ENCODE results near the gene ABHD2.

ABHD2 gene

DNA sequence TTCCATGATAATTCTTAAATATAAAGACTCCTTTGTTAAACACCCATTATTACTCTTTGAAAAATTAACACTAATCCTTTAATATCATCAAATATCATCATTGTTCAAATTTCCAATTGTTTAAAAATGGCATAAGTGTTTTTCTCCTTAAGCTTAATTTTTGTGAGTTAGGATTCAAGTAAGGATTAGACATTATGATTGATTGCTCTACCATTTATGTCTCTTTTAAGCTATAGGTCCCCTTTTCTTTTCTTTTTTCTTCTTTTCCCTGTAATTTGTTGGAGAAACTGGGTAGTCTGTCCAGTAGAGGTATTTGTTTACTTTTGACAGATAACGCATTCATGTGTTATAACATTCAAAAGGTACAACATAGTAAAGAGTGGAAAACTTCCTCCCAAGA lies 9.1 kb downstream of the ABHD2 start:
- DNase-seq (ENCODE audit: low spot score): no peak

DNA sequence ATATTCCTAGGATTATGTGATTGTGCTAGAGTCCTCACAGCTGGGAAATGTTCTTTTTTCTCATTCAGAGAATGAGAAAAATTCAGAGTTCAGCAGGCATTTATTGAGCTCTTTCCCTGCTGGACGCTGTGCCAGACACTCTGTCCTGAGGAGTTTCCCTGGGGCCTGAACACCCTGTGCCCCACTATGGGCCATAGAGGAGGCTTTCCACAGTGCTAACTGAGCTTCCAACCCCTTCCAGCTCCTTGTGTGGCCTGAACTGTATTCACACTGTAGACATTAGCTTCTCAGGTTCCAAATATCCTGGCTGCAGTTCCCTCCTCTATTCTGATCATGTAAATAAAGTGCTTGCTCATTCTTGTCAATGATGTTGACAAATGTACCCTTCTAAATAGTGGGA lies 10.0 kb downstream of the ABHD2 start:
- no peak for DNase-seq (ENCODE audit: low spot score)

DNA sequence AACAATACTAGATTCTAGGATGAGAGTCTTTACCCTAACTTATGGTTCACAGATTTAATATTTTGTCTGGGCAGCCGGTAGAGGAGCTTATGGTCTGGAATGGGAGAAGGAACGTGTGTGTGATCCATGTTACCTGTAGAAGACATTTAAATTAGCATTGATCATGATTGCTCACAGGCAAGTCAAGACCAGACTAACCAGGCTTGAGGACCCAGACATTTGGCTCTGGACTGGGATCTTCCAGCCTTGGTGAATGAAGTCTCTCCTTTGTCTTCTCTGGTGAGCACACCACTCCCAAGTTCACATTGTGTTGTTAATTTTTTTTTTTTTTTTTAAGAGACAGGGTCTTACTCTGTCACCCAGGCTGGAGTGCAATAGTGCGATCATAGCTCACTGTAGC lies 11.7 kb downstream of the ABHD2 start:
- DNase-seq (ENCODE audit: low spot score): no peak

DNA sequence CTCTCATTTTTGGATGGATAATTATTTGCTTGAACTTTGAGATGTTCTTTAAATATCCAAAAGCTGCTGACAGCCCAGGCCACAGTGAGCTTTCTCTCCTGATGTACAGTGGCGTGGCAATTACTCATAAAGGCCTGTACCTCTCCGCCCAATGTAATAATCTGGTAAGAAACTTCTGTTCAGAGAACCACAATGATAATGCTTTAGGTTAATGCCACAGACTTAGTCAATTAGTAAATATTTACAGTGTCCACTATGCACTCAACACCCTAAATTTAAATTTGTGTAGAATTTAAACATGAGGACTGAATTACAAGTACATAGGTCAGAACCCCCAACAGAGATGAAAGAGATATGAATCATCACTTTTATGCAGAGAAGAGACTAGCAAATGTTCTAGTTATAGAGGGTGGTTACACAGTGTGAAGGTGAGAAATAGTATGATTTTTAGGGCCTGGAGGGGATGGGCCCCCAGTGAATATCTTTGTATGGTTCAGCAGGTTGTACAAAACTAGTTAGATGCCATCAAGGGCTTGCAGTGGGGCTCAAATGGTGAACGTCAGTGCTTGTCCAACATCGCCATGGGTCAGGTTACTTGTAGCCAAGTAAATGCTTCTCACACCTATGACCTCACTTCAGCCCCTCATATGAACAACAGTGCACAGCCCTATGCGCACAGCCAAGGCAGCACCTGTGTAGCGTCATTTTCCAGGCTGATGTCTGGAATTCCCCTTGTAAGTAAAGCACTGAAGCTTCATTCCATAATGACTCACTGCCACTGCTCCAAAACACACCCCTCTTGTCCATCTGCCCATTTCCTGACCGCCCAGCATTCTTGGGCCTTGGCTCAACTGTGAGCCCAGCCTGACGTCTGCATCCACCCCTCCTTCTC lies 13.3 kb downstream of the ABHD2 start:
- DNase-seq (ENCODE audit: low spot score): no peak

DNA sequence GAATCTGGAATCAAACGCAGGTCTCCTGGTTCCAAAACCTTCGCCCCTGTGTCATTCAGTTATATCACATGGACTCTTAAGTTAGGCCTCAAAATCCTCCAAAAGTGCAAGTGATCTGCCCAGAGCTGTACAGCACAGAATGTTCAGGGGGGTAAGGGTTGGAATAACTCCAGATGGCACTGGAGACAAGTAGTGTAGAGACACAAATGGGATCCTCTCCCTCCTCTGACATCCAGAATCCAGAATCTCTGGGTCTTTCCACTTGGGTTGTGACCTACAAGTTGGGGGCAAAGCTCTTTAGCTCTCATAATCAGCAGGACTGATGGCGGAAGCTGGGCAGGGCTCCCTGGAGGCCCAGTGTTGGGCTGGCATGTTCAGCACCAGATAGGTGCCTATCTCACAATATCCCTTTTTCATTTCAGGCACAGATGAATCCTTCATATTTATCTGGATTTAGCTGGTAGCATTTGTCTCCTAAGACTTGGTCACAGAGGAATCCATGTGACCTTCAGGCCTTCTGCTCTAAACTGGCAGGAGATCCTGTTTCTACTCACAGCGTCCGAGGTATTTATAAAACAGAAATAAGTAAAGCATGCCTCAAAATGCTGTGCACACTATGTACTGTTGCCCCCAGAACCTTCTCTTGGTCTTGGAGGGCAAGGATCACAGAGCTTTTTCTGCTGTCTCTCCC lies 15.4 kb downstream of the ABHD2 start:
- DNase-seq (ENCODE audit: low spot score): no peak

DNA sequence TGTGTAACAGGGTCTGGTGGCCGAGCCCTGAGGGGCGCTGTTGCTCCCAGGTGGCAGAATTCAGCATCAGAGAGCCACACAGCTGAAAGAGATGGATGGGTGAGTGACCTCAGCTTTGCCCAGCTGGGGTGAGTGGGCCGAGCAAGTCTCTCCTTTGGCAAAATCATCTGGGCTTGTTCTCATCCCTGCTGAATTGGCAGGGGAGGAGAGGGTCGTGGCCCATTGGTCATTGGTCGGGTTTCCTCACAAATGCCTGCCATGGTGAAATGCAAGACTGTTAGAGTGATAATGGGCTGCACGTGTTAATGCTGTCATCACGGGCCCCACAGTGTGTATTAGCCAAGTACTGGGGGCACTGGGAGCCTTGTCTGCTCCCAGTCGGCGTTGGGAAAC lies 15.9 kb downstream of the ABHD2 start:
- DNase-seq (ENCODE audit: low spot score): no peak

DNA sequence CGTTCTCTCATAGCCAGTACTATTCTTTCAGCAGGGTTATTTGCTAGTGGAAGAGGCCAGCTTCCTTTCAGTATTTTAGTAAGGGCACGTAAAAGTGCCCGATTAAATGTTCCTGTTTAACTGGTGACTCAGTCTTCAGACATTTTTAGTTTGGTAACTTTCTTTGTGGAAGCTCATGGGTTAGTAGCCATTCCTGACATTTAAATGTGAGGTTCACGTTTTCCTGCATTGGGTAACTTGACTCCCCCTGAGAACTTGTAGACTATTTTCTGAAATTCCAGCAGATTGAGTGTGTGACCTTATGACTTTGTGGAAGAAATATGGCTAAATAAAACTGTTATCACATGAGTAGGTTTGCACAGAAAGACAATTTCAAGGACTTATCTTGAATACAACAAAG lies 16.9 kb downstream of the ABHD2 start:
- DNase-seq (ENCODE audit: low spot score): no peak

DNA sequence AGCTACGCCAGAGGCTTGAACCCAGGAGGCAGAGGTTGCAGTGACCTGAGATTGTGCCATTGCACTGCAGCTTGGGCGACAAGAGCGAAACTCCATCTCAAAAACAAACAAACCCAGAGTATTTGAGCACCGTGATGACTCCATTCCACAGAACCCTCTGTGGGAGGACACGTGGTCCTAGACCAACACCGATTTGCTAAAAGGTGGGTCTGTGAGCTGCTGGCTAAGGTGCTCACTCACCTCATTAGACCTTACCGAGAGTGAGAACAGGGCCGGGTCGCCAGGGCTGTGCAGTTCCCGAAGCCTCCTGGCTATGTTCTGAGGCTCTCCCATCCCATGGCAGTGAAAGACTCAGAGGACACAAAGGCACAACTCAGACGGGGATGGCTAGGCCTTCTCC lies 17.9 kb downstream of the ABHD2 start:
- no peak for DNase-seq (ENCODE audit: low spot score)

DNA sequence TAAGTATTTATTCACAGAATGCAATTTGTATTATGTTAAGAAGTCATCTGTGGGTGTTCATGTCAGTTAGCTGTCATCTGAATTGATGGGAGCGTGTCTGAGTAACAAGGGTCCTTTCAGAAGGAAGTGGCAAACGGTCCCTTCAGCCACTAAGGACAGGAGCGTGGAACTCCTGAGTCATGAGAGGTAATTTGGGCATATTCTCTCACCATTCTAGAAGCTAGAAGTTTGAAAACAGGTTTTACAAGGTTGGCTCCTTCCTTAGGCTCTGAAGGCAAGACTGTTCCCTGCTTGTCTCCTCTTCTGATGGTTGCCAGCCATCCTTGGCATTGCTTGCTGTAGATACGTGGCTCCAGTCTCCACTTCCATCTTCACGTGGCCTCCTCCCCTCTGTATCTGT lies 19.7 kb downstream of the ABHD2 start:
- DNase-seq (ENCODE audit: low spot score): no peak

DNA sequence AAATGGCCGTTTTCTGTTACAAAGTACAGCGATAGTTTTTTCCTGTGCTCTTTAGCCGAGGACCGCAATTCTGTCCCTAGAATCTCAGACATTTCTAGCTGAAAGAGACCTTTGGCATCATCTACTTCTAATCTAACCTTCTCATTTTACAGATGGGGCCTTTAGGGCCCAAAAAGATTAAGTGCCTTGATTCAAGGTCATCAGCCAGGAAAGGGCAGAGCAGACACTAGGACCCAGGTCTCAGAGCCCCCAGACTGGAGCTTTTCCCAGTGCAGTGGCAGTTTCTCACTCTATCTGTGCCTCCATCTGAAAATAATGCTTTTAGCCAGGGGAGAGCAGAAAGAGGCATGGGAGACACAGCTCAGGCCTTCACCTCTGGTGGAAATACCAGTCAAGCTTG lies 20.6 kb downstream of the ABHD2 start:
- no peak for DNase-seq (ENCODE audit: low spot score)

DNA sequence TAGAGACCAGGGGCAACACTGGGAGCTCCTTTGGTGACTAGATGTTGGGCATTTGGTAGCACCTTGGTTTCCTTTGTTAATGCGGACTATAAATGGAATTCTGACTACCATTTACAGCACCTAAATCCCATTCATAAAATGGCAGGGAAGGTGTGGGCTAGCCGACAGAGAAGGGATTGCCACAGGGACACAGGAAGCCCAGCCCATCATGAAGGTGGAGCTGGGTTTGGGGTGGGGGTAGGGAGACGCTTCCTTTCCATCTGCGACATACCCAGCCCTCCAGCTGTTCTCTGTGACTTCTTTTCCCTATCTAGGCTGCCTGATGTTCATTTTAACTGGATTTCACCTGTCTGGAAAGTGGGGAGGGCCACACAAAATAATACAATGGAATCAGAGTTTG lies 21.0 kb downstream of the ABHD2 start:
- DNase-seq (ENCODE audit: low spot score): no peak

DNA sequence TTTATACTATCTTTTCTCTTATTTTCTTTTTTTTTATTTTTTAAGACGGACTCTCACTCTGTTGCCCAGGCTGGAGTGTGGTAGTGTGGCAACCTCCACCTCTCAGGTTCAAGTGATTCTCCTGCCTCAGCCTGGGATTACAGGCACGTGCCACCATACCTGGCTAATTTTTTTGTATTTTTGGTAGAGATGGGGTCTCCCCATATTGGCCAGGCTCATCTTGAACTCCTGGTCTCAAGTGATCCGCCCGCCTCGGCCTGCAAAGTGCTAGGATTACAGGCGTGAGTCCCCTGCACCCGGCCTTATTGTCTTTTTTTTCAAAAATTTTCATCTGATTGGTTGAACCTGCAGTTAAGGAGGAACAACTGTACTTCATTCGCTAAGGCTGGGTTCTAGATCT lies 21.8 kb downstream of the ABHD2 start:
- no peak for DNase-seq (ENCODE audit: low spot score)

DNA sequence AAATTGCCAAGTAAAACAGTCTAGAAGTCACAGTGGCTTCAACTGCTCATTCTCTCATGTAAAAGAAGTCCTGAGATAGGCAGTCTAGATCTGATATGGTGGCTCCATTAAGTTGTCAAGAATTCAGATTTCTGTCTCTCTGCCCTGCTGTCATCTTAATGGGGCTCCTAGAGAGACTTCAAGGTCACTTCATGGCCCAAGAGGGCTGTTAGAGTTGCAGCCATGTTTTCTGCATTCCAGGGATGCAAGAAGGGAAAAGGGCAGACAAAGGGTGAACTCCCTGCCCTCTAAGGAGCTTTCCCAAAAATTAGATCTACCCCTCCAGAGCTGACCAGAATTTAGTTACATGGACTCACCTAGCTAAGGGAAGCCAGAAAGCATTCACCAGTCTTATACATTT lies 23.1 kb downstream of the ABHD2 start:
- DNase-seq (ENCODE audit: low spot score): no peak

DNA sequence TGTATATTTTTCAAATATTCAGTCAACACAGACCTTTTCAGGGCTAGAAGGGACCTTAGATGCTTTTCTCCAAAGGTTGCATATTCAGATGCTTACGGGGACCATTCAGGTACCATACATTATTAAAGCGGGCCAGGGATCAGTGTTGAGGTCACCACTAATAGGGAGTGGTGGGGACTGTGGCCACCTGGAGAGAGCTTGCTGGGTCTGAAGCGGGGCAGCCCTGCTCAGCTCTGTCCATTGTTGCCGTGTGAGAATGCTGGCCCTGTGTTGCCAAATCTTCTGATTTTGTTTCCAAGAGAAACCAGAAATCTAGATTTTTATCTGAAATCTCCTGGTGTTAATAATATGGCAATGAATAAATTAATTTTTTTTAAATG lies 23.7 kb downstream of the ABHD2 start:
- no peak for DNase-seq (ENCODE audit: low spot score)

DNA sequence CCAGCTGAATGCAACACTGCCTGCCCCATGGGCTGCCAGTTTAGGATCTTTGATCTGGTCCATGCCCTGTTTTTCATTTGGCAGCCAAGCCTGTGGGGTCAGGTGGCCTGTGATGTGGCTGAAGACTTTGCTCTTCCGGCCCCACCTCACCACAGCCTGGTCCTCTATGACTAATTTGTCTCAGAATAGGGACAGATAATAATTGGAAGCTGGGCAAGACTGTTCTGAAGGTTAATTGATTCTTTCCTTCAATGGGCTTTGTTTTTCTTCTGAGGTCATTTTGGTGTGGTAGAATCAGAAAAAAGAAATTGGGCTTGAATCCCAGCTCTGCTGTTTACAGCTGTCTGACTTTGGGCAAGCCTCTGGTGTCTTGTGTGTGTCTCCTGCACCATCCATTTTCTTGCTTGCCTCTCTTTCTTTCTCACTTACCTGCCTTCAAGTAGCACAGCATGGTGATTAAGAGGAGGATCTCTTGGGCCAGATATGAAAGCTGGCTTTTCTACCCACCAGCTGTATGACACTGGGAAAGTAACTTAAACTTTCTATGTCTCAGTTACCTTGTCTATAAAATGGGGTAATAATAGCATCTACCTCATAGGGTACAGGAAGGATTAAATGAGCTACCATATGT lies 24.2 kb downstream of the ABHD2 start:
- no peak for DNase-seq (ENCODE audit: low spot score)

DNA sequence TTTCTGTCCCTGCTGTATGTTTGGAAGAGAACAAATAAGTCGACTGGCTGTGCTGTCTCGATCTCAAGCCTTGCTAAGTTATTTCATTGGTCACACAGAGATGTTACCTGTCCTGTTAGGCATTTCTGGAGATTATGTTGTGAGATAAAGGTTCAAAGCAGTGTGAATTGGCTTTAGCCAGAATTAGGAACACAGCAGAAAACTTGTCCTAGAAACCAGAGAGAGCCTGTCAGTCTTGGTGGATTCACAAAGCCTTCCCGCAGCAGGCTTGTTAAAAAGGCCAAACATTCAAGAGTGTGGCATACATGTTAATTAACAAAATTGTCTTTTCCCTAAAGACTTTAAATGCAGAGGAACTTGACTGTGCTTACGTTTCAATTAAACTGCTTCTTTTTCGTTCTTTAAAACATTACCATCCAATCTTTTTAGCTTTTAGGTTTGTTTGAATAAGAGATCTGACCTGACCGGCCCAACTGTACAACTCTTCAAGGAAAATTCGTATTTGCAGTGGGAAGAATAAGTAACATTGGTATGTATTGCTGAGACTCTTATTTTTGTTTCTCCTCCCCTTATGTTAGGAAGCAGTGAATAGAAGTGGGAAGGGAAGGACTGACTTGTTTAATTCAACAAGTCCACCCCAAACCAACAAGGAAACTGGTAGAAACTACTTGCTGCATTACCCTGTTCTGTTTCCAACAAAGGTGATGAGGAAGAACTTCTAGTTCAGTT lies 25.2 kb downstream of the ABHD2 start:
- no peak for DNase-seq (ENCODE audit: low spot score)

DNA sequence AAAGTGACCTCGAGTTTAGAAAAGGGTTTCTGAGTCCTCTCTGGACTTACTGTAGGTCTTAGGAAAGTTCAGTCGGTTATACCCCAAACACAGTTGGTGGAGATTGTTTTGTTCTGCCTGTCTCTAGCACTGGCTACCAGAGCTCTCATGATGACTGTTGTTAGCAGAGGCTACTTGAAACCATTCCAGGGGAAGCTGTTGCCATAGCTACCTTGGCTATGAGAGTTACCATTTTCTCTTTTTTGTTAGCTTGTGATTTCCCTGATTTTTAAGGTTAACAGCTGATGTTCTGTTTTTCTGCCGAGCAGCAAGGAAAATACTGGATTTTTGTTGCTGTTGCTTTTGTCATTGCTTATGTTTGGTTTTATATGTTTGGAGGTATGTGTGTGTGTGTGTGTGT lies 26.7 kb downstream of the ABHD2 start:
- no peak for DNase-seq (ENCODE audit: low spot score)

DNA sequence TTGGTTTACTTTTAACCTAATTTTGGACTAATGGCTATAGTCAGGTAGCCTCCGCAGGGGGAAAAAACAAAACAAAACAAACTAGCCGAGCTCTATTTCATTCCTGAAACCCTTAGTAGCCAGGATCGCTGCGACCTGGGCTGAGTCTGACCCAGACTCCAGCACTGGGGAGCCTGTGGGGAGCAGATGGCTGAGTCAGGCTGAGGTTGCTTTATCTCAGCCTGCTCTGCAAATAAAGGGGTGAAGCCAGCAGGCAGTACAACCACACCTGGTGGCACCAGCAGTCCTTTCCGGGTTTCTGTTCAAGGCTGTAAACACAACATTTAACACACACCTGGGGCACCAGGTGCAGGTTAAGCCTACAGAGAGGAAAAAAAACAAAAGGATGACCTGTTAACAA lies 27.3 kb downstream of the ABHD2 start:
- no peak for DNase-seq (ENCODE audit: low spot score)

DNA sequence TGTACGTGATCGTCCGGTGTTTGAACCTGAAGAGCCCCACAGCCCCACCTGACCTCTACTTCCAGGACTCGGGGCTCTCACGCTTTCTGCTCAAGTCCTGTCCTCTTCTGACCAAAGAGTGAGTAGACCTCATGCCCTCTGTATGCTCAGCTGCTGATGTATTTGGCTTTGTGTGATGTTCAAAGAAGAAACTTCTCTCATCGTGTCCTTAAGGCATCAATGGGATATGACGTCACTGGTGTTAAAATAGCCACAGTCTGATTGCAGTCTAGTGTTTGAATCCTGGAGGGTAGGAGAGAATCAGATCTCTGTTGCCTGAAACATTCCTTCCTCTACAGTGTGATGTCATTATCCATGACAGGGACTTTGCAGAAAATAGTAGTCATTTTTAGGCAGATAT lies 28.1 kb downstream of the ABHD2 start:
- no peak for DNase-seq (ENCODE audit: low spot score)

DNA sequence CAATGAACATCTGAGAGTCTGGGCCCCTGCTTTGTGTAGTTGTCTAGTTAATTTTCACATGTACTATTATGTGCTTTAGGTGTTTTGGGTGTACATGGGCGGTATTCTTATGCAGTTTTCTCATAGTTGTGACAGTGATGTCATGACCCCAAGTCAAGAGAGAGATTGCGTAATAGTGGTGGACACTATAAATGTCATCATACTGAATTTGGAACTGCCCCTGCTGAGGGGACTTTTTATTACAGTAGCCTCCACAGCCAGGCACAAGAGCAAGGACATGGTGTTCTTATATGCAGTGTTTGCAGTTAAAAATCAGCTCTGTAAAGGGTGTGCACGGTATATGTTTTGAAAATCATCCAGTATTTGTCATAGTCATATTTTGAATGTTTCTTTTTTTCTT lies 29.5 kb downstream of the ABHD2 start:
- no peak for DNase-seq (ENCODE audit: low spot score)

DNA sequence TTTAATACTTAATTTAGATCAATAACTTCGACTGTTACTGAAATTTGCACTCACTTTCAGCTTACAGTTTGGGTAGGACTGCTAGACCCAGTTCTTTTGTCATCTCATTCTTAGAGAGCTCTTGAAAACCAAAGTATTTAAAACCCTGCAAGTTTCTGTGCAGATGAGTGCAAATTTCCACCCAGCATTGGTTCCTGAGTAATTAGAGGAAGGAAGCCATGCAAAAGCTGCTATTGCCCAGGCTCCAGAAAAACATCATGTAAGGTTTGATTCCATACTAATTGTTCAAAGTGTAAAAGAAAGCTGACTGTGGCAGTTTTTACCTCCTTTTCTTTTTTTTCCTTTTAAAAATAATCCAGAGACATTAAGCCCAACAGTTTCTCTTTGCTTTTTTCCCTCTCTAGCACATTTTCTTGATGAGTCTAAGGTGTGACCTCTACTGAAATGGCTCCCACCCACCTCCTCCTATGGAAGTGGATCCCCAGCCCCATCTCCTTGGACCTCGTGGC lies 30.3 kb downstream of the ABHD2 start:
- DNase-seq (ENCODE audit: low spot score): no peak
